ENCODE data around the gene PIGM.

PIGM gene

DNA sequence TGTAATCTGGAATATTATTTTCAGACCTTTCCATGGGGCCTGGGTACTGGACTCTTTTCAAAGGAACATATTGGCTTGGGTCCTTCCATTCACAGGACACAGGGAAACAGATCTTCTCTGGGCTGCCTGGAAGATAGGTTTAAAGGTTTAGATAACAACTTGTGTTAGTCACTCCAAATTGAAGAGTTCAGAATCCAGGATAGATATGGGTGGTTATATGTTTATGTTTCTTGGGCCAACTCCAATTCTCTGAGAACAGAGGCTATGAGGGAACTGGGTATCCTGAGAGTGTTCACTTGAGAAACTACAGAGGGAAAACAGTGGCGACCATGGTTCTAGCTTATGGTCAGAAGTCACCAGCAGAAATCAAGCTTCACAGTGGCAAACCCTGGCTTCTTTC is 8.7 kb upstream of the PIGM start:
- H3K9me3 ChIP-seq (ENCODE audit: insufficient read depth, low read length), result no peaks in the 10 kb centered on the region
- no peaks in the 10 kb centered on the region for H3F3A ChIP-seq (ENCODE audit: insufficient read depth)
- H3K27ac ChIP-seq (ENCODE audit: low read depth, low read length), result no peak overlapping the region
- H3K4me2 ChIP-seq (ENCODE audit: low read depth, low read length, poor library complexity, severe bottlenecking), result no peak overlapping the region
- no peak overlapping the region for H2AFZ ChIP-seq (ENCODE audit: low read depth, low read length, severe bottlenecking)
- no peaks in the 10 kb centered on the region for H4K20me1 ChIP-seq (ENCODE audit: low read depth, low read length)
- no peaks in the 10 kb centered on the region for H3K36me3 ChIP-seq (ENCODE audit: low read length)
- H3K9ac ChIP-seq (ENCODE audit: low read length), result no peak overlapping the region
- no peak overlapping the region for H3K4me3 ChIP-seq (ENCODE audit: insufficient read depth, low read length, poor library complexity, severe bottlenecking)
- H3K79me2 ChIP-seq (ENCODE audit: insufficient read depth, low read length), result no peaks in the 10 kb centered on the region
- no peaks in the 10 kb centered on the region for H3K27me3 ChIP-seq (ENCODE audit: low read length)
- no peak for TF ChIP-seq EZH2phosphoT487 (conservative IDR thresholded peaks at IDR 0.05; ENCODE audit: low read length)
- TF ChIP-seq, protein P1, sequence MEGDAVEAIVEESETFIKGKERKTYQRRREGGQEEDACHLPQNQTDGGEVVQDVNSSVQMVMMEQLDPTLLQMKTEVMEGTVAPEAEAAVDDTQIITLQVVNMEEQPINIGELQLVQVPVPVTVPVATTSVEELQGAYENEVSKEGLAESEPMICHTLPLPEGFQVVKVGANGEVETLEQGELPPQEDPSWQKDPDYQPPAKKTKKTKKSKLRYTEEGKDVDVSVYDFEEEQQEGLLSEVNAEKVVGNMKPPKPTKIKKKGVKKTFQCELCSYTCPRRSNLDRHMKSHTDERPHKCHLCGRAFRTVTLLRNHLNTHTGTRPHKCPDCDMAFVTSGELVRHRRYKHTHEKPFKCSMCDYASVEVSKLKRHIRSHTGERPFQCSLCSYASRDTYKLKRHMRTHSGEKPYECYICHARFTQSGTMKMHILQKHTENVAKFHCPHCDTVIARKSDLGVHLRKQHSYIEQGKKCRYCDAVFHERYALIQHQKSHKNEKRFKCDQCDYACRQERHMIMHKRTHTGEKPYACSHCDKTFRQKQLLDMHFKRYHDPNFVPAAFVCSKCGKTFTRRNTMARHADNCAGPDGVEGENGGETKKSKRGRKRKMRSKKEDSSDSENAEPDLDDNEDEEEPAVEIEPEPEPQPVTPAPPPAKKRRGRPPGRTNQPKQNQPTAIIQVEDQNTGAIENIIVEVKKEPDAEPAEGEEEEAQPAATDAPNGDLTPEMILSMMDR (IDR thresholded peaks at IDR 0.05; ENCODE audit: insufficient read depth, low read length, poor library complexity, severe bottlenecking), result no peak
- no peaks in the 10 kb centered on the region for H3K9me2 ChIP-seq (replicated peaks; ENCODE audit: insufficient read depth, low read length)

DNA sequence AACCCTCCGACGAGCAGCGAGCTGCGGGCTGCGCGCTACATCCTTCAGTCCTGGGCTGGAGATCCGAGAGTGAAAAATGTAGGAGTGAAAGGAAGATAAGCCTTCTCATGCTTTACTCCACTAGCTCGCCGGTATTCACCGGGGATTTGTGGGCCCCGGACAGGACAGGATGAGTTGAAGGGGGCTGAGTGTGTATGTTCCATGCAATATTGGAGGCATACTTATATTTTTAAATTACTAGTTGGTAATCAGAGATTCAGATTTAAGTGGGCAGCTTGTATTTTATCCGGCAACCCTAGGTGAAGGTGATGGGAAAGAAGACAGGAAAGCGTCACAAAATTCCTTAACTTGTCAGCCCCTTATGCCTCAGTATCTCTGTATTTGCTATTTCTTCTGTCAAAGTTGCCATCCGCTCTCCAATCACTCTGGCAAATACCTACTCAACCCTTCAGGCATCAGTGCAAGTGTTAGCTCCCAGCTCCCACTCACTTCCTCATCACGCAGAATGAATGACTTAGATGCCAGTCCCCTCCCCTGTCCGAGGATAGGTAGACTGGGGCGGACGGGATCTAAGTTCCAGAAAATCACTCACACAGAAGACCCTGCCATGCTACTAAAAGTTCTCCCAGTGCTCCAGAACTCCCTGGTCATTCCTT is 503 bp upstream of the PIGM start:
- H3F3A ChIP-seq (ENCODE audit: insufficient read depth), result 0 out of 2 replicates have a peak, but pooled peaks cover 3% of the 10 kb centered on the region
- TF ChIP-seq, protein P1 (IDR thresholded peaks at IDR 0.05; ENCODE audit: insufficient read depth, low read length, poor library complexity, severe bottlenecking), result no peak
- TF ChIP-seq EZH2phosphoT487 (conservative IDR thresholded peaks at IDR 0.05; ENCODE audit: low read length), result no peak
- H3K9ac ChIP-seq (ENCODE audit: low read length), result peak overlapping the region; percentile 78
- peak overlapping the region; percentile 93 for H3K4me3 ChIP-seq (ENCODE audit: insufficient read depth, low read length, poor library complexity, severe bottlenecking)
- H4K20me1 ChIP-seq (ENCODE audit: low read depth, low read length), result no peaks in the 10 kb centered on the region
- H3K27ac ChIP-seq (ENCODE audit: low read depth, low read length), result 0 out of 2 replicates have a peak overlapping the region, but pooled peaks have one; percentile 13
- peak overlapping the region; percentile 86 for H3K4me2 ChIP-seq (ENCODE audit: low read depth, low read length, poor library complexity, severe bottlenecking)
- H3K27me3 ChIP-seq (ENCODE audit: low read length), result no peaks in the 10 kb centered on the region
- no peaks in the 10 kb centered on the region for H3K79me2 ChIP-seq (ENCODE audit: insufficient read depth, low read length)
- H3K9me3 ChIP-seq (ENCODE audit: insufficient read depth, low read length), result no peaks in the 10 kb centered on the region
- H3K36me3 ChIP-seq (ENCODE audit: low read length), result no peaks in the 10 kb centered on the region
- H3K9me2 ChIP-seq (replicated peaks; ENCODE audit: insufficient read depth, low read length), result no peaks in the 10 kb centered on the region
- peak overlapping the region; percentile 99 for H2AFZ ChIP-seq (ENCODE audit: low read depth, low read length, severe bottlenecking)

GRCh38 chr1:160030657-160031364 is 979 bp downstream of the PIGM start:
- H2AFZ ChIP-seq (ENCODE audit: low read depth, low read length, severe bottlenecking), result peak overlapping the region; percentile 74
- H3K9ac ChIP-seq (ENCODE audit: low read length), result peak overlapping the region; percentile 78; the same call in 1 of the 2 replicates
- H3K9me3 ChIP-seq (ENCODE audit: insufficient read depth, low read length), result no peaks in the 10 kb centered on the region
- no peaks in the 10 kb centered on the region for H3K27me3 ChIP-seq (ENCODE audit: low read length)
- no peak overlapping the region for H3K27ac ChIP-seq (ENCODE audit: low read depth, low read length)
- H3K4me2 ChIP-seq (ENCODE audit: low read depth, low read length, poor library complexity, severe bottlenecking), result peak overlapping the region; percentile 86
- H3K79me2 ChIP-seq (ENCODE audit: insufficient read depth, low read length), result no peaks in the 10 kb centered on the region
- no peak for TF ChIP-seq EZH2phosphoT487 (conservative IDR thresholded peaks at IDR 0.05; ENCODE audit: low read length)
- TF ChIP-seq, protein P1 (IDR thresholded peaks at IDR 0.05; ENCODE audit: insufficient read depth, low read length, poor library complexity, severe bottlenecking), result no peak
- 0 out of 2 replicates have a peak, but pooled peaks cover 3% of the 10 kb centered on the region for H3F3A ChIP-seq (ENCODE audit: insufficient read depth)
- no peaks in the 10 kb centered on the region for H3K9me2 ChIP-seq (replicated peaks; ENCODE audit: insufficient read depth, low read length)
- H3K36me3 ChIP-seq (ENCODE audit: low read length), result no peaks in the 10 kb centered on the region
- peak overlapping the region; percentile 93 for H3K4me3 ChIP-seq (ENCODE audit: insufficient read depth, low read length, poor library complexity, severe bottlenecking)
- H4K20me1 ChIP-seq (ENCODE audit: low read depth, low read length), result no peaks in the 10 kb centered on the region
